NB4 (cell line): ENCODE measurements around the gene TMEM201.

Source experiments
- MYC ChIP-seq: IDR thresholded peaks from 2 replicates; pipeline ENCODE4 v1.6.1; 2011; ENCODE audit warnings: low read depth, low read length
- POLR2A ChIP-seq: IDR thresholded peaks from 2 replicates; pipeline ENCODE4 v1.6.1; 2011; ENCODE audit warnings: mild to moderate bottlenecking; ENCODE audit not compliant: insufficient read length; ENCODE audit errors: extremely low read depth
- TF ChIP-seq, protein P1 (sequence below): IDR thresholded peaks from one replicate; pipeline ENCODE4 v1.5.1; 2012; ENCODE audit warnings: low read depth, low read length

DNA sequence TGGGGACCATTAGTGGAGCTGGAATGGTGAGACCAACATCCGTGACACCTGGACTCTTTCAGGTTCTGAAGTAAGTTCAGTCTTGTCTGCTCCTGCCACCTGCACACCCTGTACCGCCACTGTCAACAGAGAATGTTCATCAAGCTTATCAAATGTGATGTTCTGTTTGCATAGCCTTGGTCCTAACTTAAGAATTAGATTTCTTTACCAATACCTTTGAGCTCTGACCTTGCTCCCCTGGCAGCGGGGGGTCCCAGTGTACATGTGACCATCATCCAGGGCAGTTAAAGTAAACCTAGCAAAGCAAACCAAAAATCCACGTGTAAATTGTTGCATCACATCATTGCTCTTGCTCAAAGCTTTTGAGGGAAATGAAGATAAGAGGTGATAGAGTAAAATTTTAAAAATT, 35.0 kb upstream of the TMEM201 start:
- TF ChIP-seq, protein P1, sequence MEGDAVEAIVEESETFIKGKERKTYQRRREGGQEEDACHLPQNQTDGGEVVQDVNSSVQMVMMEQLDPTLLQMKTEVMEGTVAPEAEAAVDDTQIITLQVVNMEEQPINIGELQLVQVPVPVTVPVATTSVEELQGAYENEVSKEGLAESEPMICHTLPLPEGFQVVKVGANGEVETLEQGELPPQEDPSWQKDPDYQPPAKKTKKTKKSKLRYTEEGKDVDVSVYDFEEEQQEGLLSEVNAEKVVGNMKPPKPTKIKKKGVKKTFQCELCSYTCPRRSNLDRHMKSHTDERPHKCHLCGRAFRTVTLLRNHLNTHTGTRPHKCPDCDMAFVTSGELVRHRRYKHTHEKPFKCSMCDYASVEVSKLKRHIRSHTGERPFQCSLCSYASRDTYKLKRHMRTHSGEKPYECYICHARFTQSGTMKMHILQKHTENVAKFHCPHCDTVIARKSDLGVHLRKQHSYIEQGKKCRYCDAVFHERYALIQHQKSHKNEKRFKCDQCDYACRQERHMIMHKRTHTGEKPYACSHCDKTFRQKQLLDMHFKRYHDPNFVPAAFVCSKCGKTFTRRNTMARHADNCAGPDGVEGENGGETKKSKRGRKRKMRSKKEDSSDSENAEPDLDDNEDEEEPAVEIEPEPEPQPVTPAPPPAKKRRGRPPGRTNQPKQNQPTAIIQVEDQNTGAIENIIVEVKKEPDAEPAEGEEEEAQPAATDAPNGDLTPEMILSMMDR: no peak
- TF ChIP-seq POLR2A: no peak
- no peak for TF ChIP-seq MYC
